Measurements from ENCODE around the gene GPR15LG.

Gene GPR15LG

GRCh38 chr10:84193327-84193726 is 19.7 kb downstream of the GPR15LG start:
- no peaks in the 10 kb centered on the region for H3K9me3 ChIP-seq (ENCODE audit: insufficient read depth, low read depth, low read length)
- no peak overlapping the region for H3K18ac ChIP-seq (ENCODE audit: low read length)
- no peak overlapping the region for H2AK5ac ChIP-seq (ENCODE audit: low read length)
- no peak overlapping the region for H3K23ac ChIP-seq (ENCODE audit: low read length)
- no peaks in the 10 kb centered on the region for H3K36me3 ChIP-seq (ENCODE audit: control insufficient read depth in 1 of 2, insufficient read depth in 2 of 2, low read length in 2 of 2)
- no peak overlapping the region for H3K9ac ChIP-seq (ENCODE audit: low read length)
- no peak overlapping the region for H3K27ac ChIP-seq (ENCODE audit: low read depth, low read length)
- DNase-seq: no peak
- no peak overlapping the region for H3K4me3 ChIP-seq (ENCODE audit: low read depth, low read length)
- no peak overlapping the region for H2BK12ac ChIP-seq (ENCODE audit: low read length)
- peaks cover 37% of the 10 kb centered on the region for H3K27me3 ChIP-seq (ENCODE audit: insufficient read depth, low read length)
- no peak overlapping the region for H3K4me2 ChIP-seq (ENCODE audit: low read length)
- H4K12ac ChIP-seq (ENCODE audit: low read depth, low read length): no peak overlapping the region
- no peak overlapping the region for H2BK120ac ChIP-seq (ENCODE audit: insufficient read depth, low read length, poor library complexity)
- H2AFZ ChIP-seq (ENCODE audit: insufficient read depth, low read length, poor library complexity): no peak overlapping the region
- H3K79me2 ChIP-seq (ENCODE audit: control insufficient read depth, insufficient read depth, low read length, poor library complexity): no peaks in the 10 kb centered on the region
- no peaks in the 10 kb centered on the region for H3K79me1 ChIP-seq (ENCODE audit: low read length)
- H3K4me1 ChIP-seq (ENCODE audit: control insufficient read depth in 1 of 2, insufficient read depth in 2 of 2, low read length in 2 of 2): peaks cover 3 to 5% of the 10 kb centered on the region in 2 experiments
- H4K91ac ChIP-seq (ENCODE audit: low read depth, low read length): no peak overlapping the region
- no peak overlapping the region for H2BK5ac ChIP-seq (ENCODE audit: low read depth, low read length, poor library complexity)
- H4K8ac ChIP-seq (ENCODE audit: low read depth, low read length): no peak overlapping the region
- WGBS (ENCODE audit: extremely low coverage, insufficient coverage, insufficient read length): no CpG with 5 or more reads among the region's 2 CpGs
- H3K4ac ChIP-seq (ENCODE audit: low read depth, low read length): no peak overlapping the region
- no peak overlapping the region for H3K14ac ChIP-seq (ENCODE audit: low read length)

GRCh38 chr10:84193846-84194423 is 20.3 kb downstream of the GPR15LG start:
- Histone ChIP-seq H2BK12ac (ENCODE audit: low read length) (no peak overlapping the region), H3K79me2 (ENCODE audit: control insufficient read depth, insufficient read depth, low read length, poor library complexity) (no peaks in the 10 kb centered on the region), H2AFZ (ENCODE audit: insufficient read depth, low read length, poor library complexity) (no peak overlapping the region), H2AK5ac (ENCODE audit: low read length) (no peak overlapping the region), H3K14ac (ENCODE audit: low read length) (no peak overlapping the region), H3K18ac (ENCODE audit: low read length) (no peak overlapping the region), H3K27me3 (ENCODE audit: insufficient read depth, low read length) (peaks cover 37% of the 10 kb centered on the region), H3K4ac (ENCODE audit: low read depth, low read length) (no peak overlapping the region), H4K91ac (ENCODE audit: low read depth, low read length) (no peak overlapping the region), H3K4me2 (ENCODE audit: low read length) (peak overlapping the region; percentile 66), H2BK120ac (ENCODE audit: insufficient read depth, low read length, poor library complexity) (no peak overlapping the region), H3K27ac (ENCODE audit: low read depth, low read length) (no peak overlapping the region), H3K23ac (ENCODE audit: low read length) (no peak overlapping the region), H3K79me1 (ENCODE audit: low read length) (no peaks in the 10 kb centered on the region), H3K9me3 (ENCODE audit: insufficient read depth, low read depth, low read length) (no peaks in the 10 kb centered on the region), H3K4me1 (ENCODE audit: control insufficient read depth in 1 of 2, insufficient read depth in 2 of 2, low read length in 2 of 2) (peaks cover 3 to 5% of the 10 kb centered on the region in 2 experiments), H4K8ac (ENCODE audit: low read depth, low read length) (no peak overlapping the region), H3K4me3 (ENCODE audit: low read depth, low read length) (no peak overlapping the region), H4K12ac (ENCODE audit: low read depth, low read length) (no peak overlapping the region), H3K9ac (ENCODE audit: low read length) (no peak overlapping the region), H2BK5ac (ENCODE audit: low read depth, low read length, poor library complexity) (no peak overlapping the region), H3K36me3 (ENCODE audit: control insufficient read depth in 1 of 2, insufficient read depth in 2 of 2, low read length in 2 of 2) (no peaks in the 10 kb centered on the region)
- no CpG with 5 or more reads among the region's 5 CpGs for WGBS (ENCODE audit: extremely low coverage, insufficient coverage, insufficient read length)
- no peak for DNase-seq

GRCh38 chr10:84194424-84195043 is 20.9 kb downstream of the GPR15LG start, which contains the start of gene CDHR1:
CDHR1 (plus strand) TSS chr10:84194537; CDS start chr10:84194761, 224 bp downstream.
- no peak within 1 kb of the TSS for H3K27ac ChIP-seq (ENCODE audit: low read depth, low read length)
- no peak within 1 kb of the TSS for H3K4ac ChIP-seq (ENCODE audit: low read depth, low read length)
- no peak within 1 kb of the TSS for H3K23ac ChIP-seq (ENCODE audit: low read length)
- H2AK5ac ChIP-seq (ENCODE audit: low read length): no peak within 1 kb of the TSS
- H4K8ac ChIP-seq (ENCODE audit: low read depth, low read length): no peak within 1 kb of the TSS
- WGBS (ENCODE audit: extremely low coverage, insufficient coverage, insufficient read length): no CpG with 5 or more reads among the region's 61 CpGs
- H3K4me1 ChIP-seq (ENCODE audit: control insufficient read depth in 1 of 2, insufficient read depth in 2 of 2, low read length in 2 of 2): peaks cover 3 to 5% of the 10 kb centered on the region in 2 experiments
- H2AFZ ChIP-seq (ENCODE audit: insufficient read depth, low read length, poor library complexity): no peak within 1 kb of the TSS
- no peak within 1 kb of the TSS for H3K14ac ChIP-seq (ENCODE audit: low read length)
- no peaks in the 10 kb centered on the region for H3K9me3 ChIP-seq (ENCODE audit: insufficient read depth, low read depth, low read length)
- H3K4me3 ChIP-seq (ENCODE audit: low read depth, low read length): peak within 1 kb of the TSS; percentile 39
- DNase-seq: peak in 1 of 2 donors; percentile 20
- no peak within 1 kb of the TSS for H2BK5ac ChIP-seq (ENCODE audit: low read depth, low read length, poor library complexity)
- no peak within 1 kb of the TSS for H2BK120ac ChIP-seq (ENCODE audit: insufficient read depth, low read length, poor library complexity)
- H3K79me1 ChIP-seq (ENCODE audit: low read length): no peaks in the 10 kb centered on the region
- no peaks in the 10 kb centered on the region for H3K36me3 ChIP-seq (ENCODE audit: control insufficient read depth in 1 of 2, insufficient read depth in 2 of 2, low read length in 2 of 2)
- no peak within 1 kb of the TSS for H4K12ac ChIP-seq (ENCODE audit: low read depth, low read length)
- H3K27me3 ChIP-seq (ENCODE audit: insufficient read depth, low read length): peaks cover 37% of the 10 kb centered on the region
- peak within 1 kb of the TSS; percentile 66 for H3K4me2 ChIP-seq (ENCODE audit: low read length)
- H4K91ac ChIP-seq (ENCODE audit: low read depth, low read length): no peak within 1 kb of the TSS
- no peaks in the 10 kb centered on the region for H3K79me2 ChIP-seq (ENCODE audit: control insufficient read depth, insufficient read depth, low read length, poor library complexity)
- H2BK12ac ChIP-seq (ENCODE audit: low read length): no peak within 1 kb of the TSS
- no peak within 1 kb of the TSS for H3K18ac ChIP-seq (ENCODE audit: low read length)
- H3K9ac ChIP-seq (ENCODE audit: low read length): no peak within 1 kb of the TSS

- no peak overlapping the region for H3K9ac ChIP-seq (ENCODE audit: low read length)
- H3K4ac ChIP-seq (ENCODE audit: low read depth, low read length): no peak overlapping the region
- no peak overlapping the region for H2AK5ac ChIP-seq (ENCODE audit: low read length)
- H3K36me3 ChIP-seq (ENCODE audit: control insufficient read depth in 1 of 2, insufficient read depth in 2 of 2, low read length in 2 of 2): no peaks in the 10 kb centered on the region
- H3K79me2 ChIP-seq (ENCODE audit: control insufficient read depth, insufficient read depth, low read length, poor library complexity): no peaks in the 10 kb centered on the region
- no peaks in the 10 kb centered on the region for H3K9me3 ChIP-seq (ENCODE audit: insufficient read depth, low read depth, low read length)
- H3K4me1 ChIP-seq (ENCODE audit: control insufficient read depth in 1 of 2, insufficient read depth in 2 of 2, low read length in 2 of 2): peaks cover 3 to 5% of the 10 kb centered on the region in 2 experiments
- peak overlapping the region; percentile 66 for H3K4me2 ChIP-seq (ENCODE audit: low read length)
- H2BK5ac ChIP-seq (ENCODE audit: low read depth, low read length, poor library complexity): no peak overlapping the region
- no peaks in the 10 kb centered on the region for H3K79me1 ChIP-seq (ENCODE audit: low read length)
- no peak overlapping the region for H3K4me3 ChIP-seq (ENCODE audit: low read depth, low read length)
- H2BK120ac ChIP-seq (ENCODE audit: insufficient read depth, low read length, poor library complexity): no peak overlapping the region
- no peak overlapping the region for H3K27ac ChIP-seq (ENCODE audit: low read depth, low read length)
- H4K91ac ChIP-seq (ENCODE audit: low read depth, low read length): no peak overlapping the region
- H2AFZ ChIP-seq (ENCODE audit: insufficient read depth, low read length, poor library complexity): no peak overlapping the region
- no peak for DNase-seq
- no peak overlapping the region for H3K18ac ChIP-seq (ENCODE audit: low read length)
- no peak overlapping the region for H3K14ac ChIP-seq (ENCODE audit: low read length)
- no CpG with 5 or more reads among the region's 43 CpGs for WGBS (ENCODE audit: extremely low coverage, insufficient coverage, insufficient read length)
- no peak overlapping the region for H4K12ac ChIP-seq (ENCODE audit: low read depth, low read length)
- H2BK12ac ChIP-seq (ENCODE audit: low read length): no peak overlapping the region
- peaks cover 37% of the 10 kb centered on the region for H3K27me3 ChIP-seq (ENCODE audit: insufficient read depth, low read length)
- H3K23ac ChIP-seq (ENCODE audit: low read length): no peak overlapping the region
- H4K8ac ChIP-seq (ENCODE audit: low read depth, low read length): no peak overlapping the region
Measured at GRCh38 chr10:84195044-84195830, 21.6 kb downstream of the GPR15LG start.
